Calu3 (cell line): ENCODE data around the gene PWP2. TPM values are rescaled to one million over a fixed set of nuclear protein-coding genes. Genes with fewer than 3 reads are reported as not detected.
A peak's percentile ranks its signal among the peaks of the same experiment; 100 is the strongest.
"Not testable (repeated sequence)": the region's sequence is repeated elsewhere in the genome, so short reads cannot be mapped to it uniquely, and the experiment has no call there.

Source experiments
- Bru-seq: library from RNA; stranded (reverse); fragments of 400-500 nt; gene quantifications from one replicate; lab custom pipeline; 2021; lab: Mats Ljungman, UMichigan
- BruChase-seq, 2 experiments: library from RNA; stranded (reverse); fragments of 400-500 nt; gene quantifications; one replicate each; lab custom pipeline; 2021; lab: Mats Ljungman, UMichigan
- BruUV-seq: library from RNA; stranded (reverse); fragments of 400-500 nt; replicated peaks from 2 replicates; lab custom pipeline; 2021; lab: Mats Ljungman, UMichigan
- CTCF ChIA-PET: fragments of 300-600 bp; sonication (Branson Sonifier 250); formaldehyde crosslinking; loops from one replicate; lab custom pipeline; 2022; ENCODE audit warnings: antibody characterized with exemption; lab: Charles Lee
- DNase-seq: peaks from one replicate; pipeline ENCODE4 v3.0.0; 2022
- H3K27ac Mint-ChIP-seq: one replicate; pipeline ENCODE4 v1.8.0; 2022; ENCODE audit warnings: mixed read lengths; ENCODE audit not compliant: unreplicated experiment
- H3K27me3 Mint-ChIP-seq: one replicate; pipeline ENCODE4 v1.8.0; 2022; ENCODE audit warnings: mixed read lengths; ENCODE audit not compliant: unreplicated experiment
- H3K36me3 Mint-ChIP-seq: one replicate; pipeline ENCODE4 v1.8.0; 2022; ENCODE audit warnings: mild to moderate bottlenecking, moderate library complexity, mixed read lengths; ENCODE audit not compliant: insufficient read depth, unreplicated experiment
- H3K4me1 Mint-ChIP-seq: one replicate; pipeline ENCODE4 v1.8.0; 2022; ENCODE audit warnings: mild to moderate bottlenecking, low read depth, mixed read lengths; ENCODE audit not compliant: unreplicated experiment
- H3K4me3 Mint-ChIP-seq: one replicate; pipeline ENCODE4 v1.8.0; 2022; ENCODE audit warnings: mild to moderate bottlenecking, low read depth, moderate library complexity, mixed read lengths; ENCODE audit not compliant: unreplicated experiment
- H3K9me3 Mint-ChIP-seq: one replicate; pipeline ENCODE4 v1.8.0; 2022; ENCODE audit warnings: low read depth, mixed read lengths; ENCODE audit not compliant: unreplicated experiment
- intact Hi-C: fragments of 100-400 bp; cut with micrococcal nuclease; formaldehyde crosslinking; loops from one replicate; pipeline ENCODE4 v1.10.0; 2022; ENCODE audit not compliant: unreplicated experiment
- long read RNA-seq: library from polyadenylated mRNA; stranded (forward); transcript quantifications from one replicate; pipeline ENCODE4 v2.0.0, GENCODE V29; 2022
- total RNA-seq: library from RNA; stranded (reverse); gene quantifications from 2 replicates; pipeline ENCODE4 v1.2.3, GENCODE V29; 2022
- TF ChIP-seq, protein P1 (sequence below): fragments of 200-600 bp; IDR thresholded peaks from one replicate; pipeline ENCODE4 v1.8.0; 2022; ENCODE audit warnings: antibody characterized with exemption; ENCODE audit not compliant: unreplicated experiment

The PWP2 gene
- total RNA-seq (16.3 and 18.1 TPM in 2 replicates), Bru-seq, nascent RNA (percentile 37 among the genes with signal in this experiment), BruChase-seq, experiment 1, labeled RNA remaining after a 6-hour chase (percentile 39 among the genes with signal in this experiment), BruChase-seq, experiment 2, labeled RNA remaining after a 2-hour chase (percentile 43 among the genes with signal in this experiment)
- long read RNA-seq, transcript PWP2-201 (21 exons, 3,297 nt) = major isoform, 9 of 11 reads
- long read RNA-seq, partial matches to known transcripts = 2 of 11 reads
- long read RNA-seq, other reads (novel, unspliced or antisense) = 0 of 11 reads

DNA sequence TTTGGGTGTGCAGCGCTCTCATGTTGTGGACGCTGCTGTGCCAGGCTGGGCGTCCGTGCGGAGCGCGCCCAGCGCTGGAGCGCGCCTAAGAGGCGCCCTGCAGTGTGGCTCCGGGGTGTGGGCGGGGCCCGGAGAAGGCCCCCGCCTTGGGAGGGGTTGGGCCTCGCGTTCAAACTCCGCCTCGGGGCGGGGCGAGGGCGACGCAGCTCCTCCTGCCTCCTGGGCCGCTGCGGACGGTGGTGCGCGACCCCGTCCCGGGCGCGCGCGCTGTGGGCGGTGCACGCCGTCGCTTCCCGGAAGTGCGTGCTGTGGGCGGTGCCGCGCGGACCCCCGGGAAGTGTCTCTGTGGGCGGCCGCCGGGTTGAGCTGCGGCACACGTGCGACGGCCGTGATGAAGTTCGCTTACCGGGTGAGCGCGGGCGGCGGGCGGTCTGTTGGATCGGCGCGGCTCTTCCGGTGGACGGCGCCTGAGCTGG lies at the start of gene PWP2:
PWP2 (plus strand) TSS at position 374 of the 476 bp plus-strand sequence; CDS start at position 392, 18 bp downstream.
- BruUV-seq, CTCF ChIA-PET, H3K9me3 Mint-ChIP-seq, H3K4me1 Mint-ChIP-seq, H3K36me3 Mint-ChIP-seq, intact Hi-C loops, H3K4me3 Mint-ChIP-seq, H3K27ac Mint-ChIP-seq, H3K27me3 Mint-ChIP-seq: not testable (repeated sequence)
- DNase-seq = peak; percentile 48

DNA sequence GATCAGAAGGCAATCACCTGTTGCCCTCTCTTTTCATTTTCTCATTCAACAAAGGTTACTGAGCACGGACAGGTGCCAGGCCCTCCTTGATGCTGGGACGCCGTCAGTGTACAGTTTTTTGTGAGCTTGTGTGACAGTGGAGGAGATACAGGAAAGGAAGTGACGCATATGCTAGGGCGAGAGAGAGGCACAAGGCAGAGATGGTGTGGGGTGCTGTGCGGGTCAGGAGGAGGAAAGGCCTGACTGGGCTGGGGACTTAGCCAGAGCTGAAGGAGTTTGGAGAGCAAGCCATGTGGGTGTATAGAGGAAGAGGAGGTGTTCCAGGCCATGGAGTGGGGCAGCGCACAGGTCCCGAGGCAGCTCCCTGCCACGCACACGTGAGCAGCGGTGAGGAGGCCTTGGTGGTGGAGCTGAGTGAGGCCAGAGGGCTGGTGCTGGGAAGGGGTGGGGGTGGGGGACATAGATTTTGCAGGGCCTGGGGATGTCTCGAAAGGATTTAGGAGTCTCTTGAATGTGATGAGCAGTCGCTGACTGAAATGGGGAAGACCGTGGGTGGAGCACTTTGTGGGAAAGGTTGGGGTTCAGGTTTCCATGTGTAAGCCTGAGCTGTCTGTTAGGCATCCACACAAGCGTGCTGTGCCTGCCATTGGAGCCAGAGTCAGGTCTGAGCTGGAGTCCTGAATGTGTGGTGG lies 49.1 kb upstream of the PWP2 start:
- H3K4me1 Mint-ChIP-seq = no peaks in the 10 kb centered on the region
- no peak overlapping the region for H3K27ac Mint-ChIP-seq
- H3K4me3 Mint-ChIP-seq = no peak overlapping the region
- peaks cover 27% of the 10 kb centered on the region for H3K36me3 Mint-ChIP-seq
- H3K9me3 Mint-ChIP-seq = no peaks in the 10 kb centered on the region
- no peak for DNase-seq
- CTCF ChIA-PET = no interaction called here
- no peaks in the 10 kb centered on the region for H3K27me3 Mint-ChIP-seq
- intact Hi-C loops = no loop called here
- BruUV-seq = no TSS peak
- TF ChIP-seq, protein P1, sequence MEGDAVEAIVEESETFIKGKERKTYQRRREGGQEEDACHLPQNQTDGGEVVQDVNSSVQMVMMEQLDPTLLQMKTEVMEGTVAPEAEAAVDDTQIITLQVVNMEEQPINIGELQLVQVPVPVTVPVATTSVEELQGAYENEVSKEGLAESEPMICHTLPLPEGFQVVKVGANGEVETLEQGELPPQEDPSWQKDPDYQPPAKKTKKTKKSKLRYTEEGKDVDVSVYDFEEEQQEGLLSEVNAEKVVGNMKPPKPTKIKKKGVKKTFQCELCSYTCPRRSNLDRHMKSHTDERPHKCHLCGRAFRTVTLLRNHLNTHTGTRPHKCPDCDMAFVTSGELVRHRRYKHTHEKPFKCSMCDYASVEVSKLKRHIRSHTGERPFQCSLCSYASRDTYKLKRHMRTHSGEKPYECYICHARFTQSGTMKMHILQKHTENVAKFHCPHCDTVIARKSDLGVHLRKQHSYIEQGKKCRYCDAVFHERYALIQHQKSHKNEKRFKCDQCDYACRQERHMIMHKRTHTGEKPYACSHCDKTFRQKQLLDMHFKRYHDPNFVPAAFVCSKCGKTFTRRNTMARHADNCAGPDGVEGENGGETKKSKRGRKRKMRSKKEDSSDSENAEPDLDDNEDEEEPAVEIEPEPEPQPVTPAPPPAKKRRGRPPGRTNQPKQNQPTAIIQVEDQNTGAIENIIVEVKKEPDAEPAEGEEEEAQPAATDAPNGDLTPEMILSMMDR = no peak

DNA sequence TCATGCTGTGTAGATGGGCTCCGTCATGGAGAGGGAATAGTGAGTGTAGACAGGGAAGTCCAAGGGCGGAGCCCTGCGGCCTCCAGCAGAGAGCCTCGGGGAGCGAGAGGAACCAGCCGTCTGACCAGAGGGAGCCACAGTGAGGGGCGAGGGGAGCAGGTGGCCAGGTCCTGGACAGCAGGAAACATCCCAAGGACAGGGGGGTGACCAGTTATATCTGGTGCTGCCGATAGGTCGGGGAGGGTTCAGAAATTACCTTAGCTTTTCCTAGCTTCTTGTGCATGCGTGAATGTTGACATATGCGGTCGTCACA lies 48.6 kb upstream of the PWP2 start:
- CTCF ChIA-PET = no interaction called here

DNA sequence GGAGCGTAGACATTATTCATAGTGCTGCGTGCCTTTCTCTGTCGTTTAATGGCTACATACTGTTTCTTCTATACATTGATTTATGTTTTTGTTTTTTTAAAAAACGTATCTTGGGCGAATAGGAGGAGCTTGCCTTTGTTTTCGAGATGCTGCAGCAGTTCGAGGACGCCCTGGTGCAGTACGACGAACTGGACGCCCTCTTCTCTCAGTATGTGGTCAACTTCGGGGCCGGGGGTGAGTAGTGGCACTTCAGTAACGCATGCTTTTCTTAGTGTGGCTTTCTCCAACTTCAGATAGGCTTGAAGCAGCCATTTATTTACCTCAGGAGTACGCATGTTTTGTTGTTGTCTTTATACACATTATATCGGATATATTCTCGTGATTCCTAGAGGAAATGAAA lies 48.2 kb upstream of the PWP2 start:
- no peak overlapping the region for H3K4me3 Mint-ChIP-seq
- intact Hi-C loops = no loop called here
- H3K27me3 Mint-ChIP-seq = no peaks in the 10 kb centered on the region
- DNase-seq = no peak
- H3K9me3 Mint-ChIP-seq = no peaks in the 10 kb centered on the region
- peaks cover 27% of the 10 kb centered on the region for H3K36me3 Mint-ChIP-seq
- CTCF ChIA-PET = no interaction called here
- TF ChIP-seq, protein P1 = no peak
- BruUV-seq = no TSS peak
- H3K4me1 Mint-ChIP-seq = no peaks in the 10 kb centered on the region
- H3K27ac Mint-ChIP-seq = no peak overlapping the region

More for the DNA sequence above, 48.6 kb upstream of the PWP2 start:
- Mint-ChIP-seq H3K27ac (no peak overlapping the region), H3K27me3 (no peaks in the 10 kb centered on the region), H3K36me3 (peaks cover 27% of the 10 kb centered on the region), H3K4me1 (no peaks in the 10 kb centered on the region), H3K9me3 (no peaks in the 10 kb centered on the region), H3K4me3 (no peak overlapping the region)
- intact Hi-C loops = no loop called here
- no TSS peak for BruUV-seq
- no peak for DNase-seq
- TF ChIP-seq, protein P1 = no peak
